K562 (cell line): Measurements from ENCODE around the gene TCF12. TPM values are rescaled to one million over a fixed set of nuclear protein-coding genes. Genes with fewer than 3 reads are reported as not detected.

Source experiments
- ATAC-seq: fragments of 200-7000 bp; cut with Tn5 transposase; 3 replicates; pipeline ENCODE4 v1.9.1; 2020; ENCODE audit warnings: moderate library complexity
- BruUV-seq: library from RNA; stranded (reverse); fragments of 400-500 nt; replicated peaks from 2 replicates; lab custom pipeline; 2021; lab: Mats Ljungman, UMichigan
- CTCF ChIA-PET: fragments of 300-600 bp; formaldehyde crosslinking; extraction: SDS; loops from one replicate; lab custom pipeline; 2021; ENCODE audit warnings: low intra/inter-chr PET ratio; lab: Yijun Ruan, JAX
- POLR2A ChIA-PET: fragments of 300-600, 350-650 bp; sonication (Branson Sonifier 250); formaldehyde crosslinking; extraction: SDS; loops from one replicate; lab custom pipeline; 2021; ENCODE audit warnings: antibody characterized with exemption, inconsistent platforms; lab: Yijun Ruan, JAX
- DNase-seq, 4 experiments: peaks; one replicate each; pipeline versions ENCODE4 v3.0.0 to v3.0.0-alpha.2; 2011 to 2018; ENCODE audit warnings: low spot score in 3 of 4, mixed read lengths in 3 of 4; ENCODE audit errors: extremely low read depth in 1 of 4
- FAIRE-seq: peaks from 2 replicates; lab custom pipeline; 2011; peaks lifted over from hg19 to GRCh38; lab: Jason Lieb, UNC
- H2AFZ ChIP-seq: 2 replicates; pipeline ENCODE4 v1.6.0; 2011; ENCODE audit warnings: low read depth, low read length, control low read depth, inconsistent platforms
- H3K27ac ChIP-seq: fragments of 200-600 bp; 3 replicates; pipeline ENCODE4 v1.8.0; 2011; ENCODE audit warnings: low read depth, mild to moderate bottlenecking, control low read depth, inconsistent platforms, low read length, moderate library complexity, mixed read lengths; ENCODE audit errors: extremely low read depth
- H3K27me3 ChIP-seq, 2 experiments: fragments of 300-600 bp in 1 of 2; 2 replicates in 1 of 2; 3 replicates in 1 of 2; pipeline versions ENCODE4 v1.6.0 to v1.8.0; 2011; ENCODE audit warnings: inconsistent platforms in 2 of 2, low read length in 2 of 2, mild to moderate bottlenecking in 1 of 2, mixed read lengths in 1 of 2, moderate library complexity in 1 of 2; ENCODE audit not compliant: control insufficient read depth in 2 of 2, insufficient read depth in 2 of 2
- H3K36me3 ChIP-seq: fragments of 300-600 bp; 3 replicates; pipeline ENCODE4 v1.8.0; 2011; ENCODE audit warnings: mild to moderate bottlenecking, low read length, inconsistent platforms; ENCODE audit not compliant: control insufficient read depth, insufficient read depth
- H3K4me1 ChIP-seq, 2 experiments: fragments of 200-600 bp in 1 of 2; replicated peaks in 1 of 2; 2 replicates in 1 of 2; 3 replicates in 1 of 2; pipeline versions ENCODE4 v1.5.1 to v1.8.0; 2011; ENCODE audit warnings: inconsistent platforms in 2 of 2, low read length in 2 of 2, mild to moderate bottlenecking in 1 of 2, mixed read lengths in 1 of 2, moderate library complexity in 1 of 2; ENCODE audit not compliant: control insufficient read depth in 2 of 2, insufficient read depth in 2 of 2
- H3K4me2 ChIP-seq: 2 replicates; pipeline ENCODE4 v1.6.1; 2011; ENCODE audit warnings: low read length, control low read depth, inconsistent platforms, mixed read lengths; ENCODE audit not compliant: insufficient read depth
- H3K4me3 ChIP-seq: fragments of 200-600 bp; sonication (generic), shearing (Covaris generic); 2 replicates; pipeline ENCODE4 v1.5.1; 2016; ENCODE audit warnings: control low read depth, inconsistent platforms
- H3K79me2 ChIP-seq: fragments of 200-600 bp; 3 replicates; pipeline ENCODE4 v1.8.0; 2011; ENCODE audit warnings: low read length, inconsistent platforms; ENCODE audit not compliant: control insufficient read depth, insufficient read depth
- H3K9ac ChIP-seq, 2 experiments: 2 replicates each; pipeline versions ENCODE4 v1.6.0 to v1.6.1; 2011; ENCODE audit warnings: low read depth in 2 of 2, low read length in 2 of 2, control low read depth in 1 of 2, inconsistent platforms in 1 of 2, mild to moderate bottlenecking in 1 of 2, mixed read lengths in 1 of 2; ENCODE audit not compliant: insufficient read depth in 1 of 2
- H3K9me1 ChIP-seq: one replicate; pipeline ENCODE4 v1.6.0; 2011; ENCODE audit warnings: inconsistent platforms, mild to moderate bottlenecking, low read length, moderate library complexity; ENCODE audit not compliant: control insufficient read depth, insufficient read depth
- H3K9me3 ChIP-seq: replicated peaks from 2 replicates; pipeline ENCODE4 v1.5.1; 2011; ENCODE audit warnings: low read depth, low read length, inconsistent platforms; ENCODE audit not compliant: control insufficient read depth, insufficient read depth
- H4K20me1 ChIP-seq: replicated peaks from 2 replicates; pipeline ENCODE4 v1.6.1; 2011; ENCODE audit warnings: low read length, inconsistent platforms, mixed read lengths; ENCODE audit not compliant: control insufficient read depth, insufficient read depth
- BHLHE40 ChIP-seq: IDR thresholded peaks from 2 replicates; pipeline ENCODE4 v1.6.1; 2011; ENCODE audit warnings: low read length, improper control_type of control experiment
- C11orf30 ChIP-seq: fragments of 450-650 bp; IDR thresholded peaks from 2 replicates; pipeline ENCODE4 v1.6.1; 2016; ENCODE audit warnings: low read depth, mild to moderate bottlenecking
- CLOCK ChIP-seq: fragments of 250-450 bp; sonication (Bioruptor Pico); IDR thresholded peaks from 2 replicates; pipeline ENCODE4 v1.4.0; 2020; ENCODE audit warnings: mild to moderate bottlenecking, moderate library complexity, borderline replicate concordance
- CTCFL ChIP-seq: IDR thresholded peaks from 2 replicates; pipeline ENCODE4 v1.6.1; 2011; ENCODE audit warnings: borderline replicate concordance, low read depth, mild to moderate bottlenecking, moderate library complexity, low read length; ENCODE audit not compliant: insufficient read depth, poor library complexity, severe bottlenecking
- MIER1 ChIP-seq: fragments of 450-650 bp; IDR thresholded peaks from 2 replicates; pipeline ENCODE4 v1.6.1; 2016; ENCODE audit warnings: antibody characterized with exemption, mild to moderate bottlenecking, low read depth
- RBBP5 ChIP-seq: fragments of 200-600 bp; sonication (generic); IDR thresholded peaks from 2 replicates; pipeline ENCODE4 v1.6.1; 2012; ENCODE audit warnings: borderline replicate concordance, mild to moderate bottlenecking, low read length, control low read depth, inconsistent platforms; ENCODE audit not compliant: insufficient read depth, poor library complexity, severe bottlenecking
- RERE ChIP-seq: sonication (generic); formaldehyde crosslinking; IDR thresholded peaks from 2 replicates; pipeline ENCODE4 v1.8.0; 2023; ENCODE audit warnings: missing genetic modification reagents, mild to moderate bottlenecking, borderline replicate concordance
- SAFB ChIP-seq: fragments of 200-400 bp; formaldehyde crosslinking; IDR thresholded peaks from 2 replicates; pipeline ENCODE4 v1.6.1; 2017; ENCODE audit warnings: low read depth, low read length, borderline replicate concordance
- SLC30A9 ChIP-seq: fragments of 250-450 bp; sonication (Bioruptor Pico); IDR thresholded peaks from 2 replicates; pipeline ENCODE4 v1.8.0; 2022; ENCODE audit warnings: mild to moderate bottlenecking, moderate library complexity
- SPI1 ChIP-seq: IDR thresholded peaks from 2 replicates; pipeline ENCODE4 v1.6.1; 2011; ENCODE audit warnings: low read depth, low read length, control low read depth, borderline replicate concordance
- ZNF316 ChIP-seq: fragments of 450-650 bp; IDR thresholded peaks from 2 replicates; pipeline ENCODE4 v1.6.1; 2016
- ZNF57 ChIP-seq: fragments of 450-650 bp; formaldehyde crosslinking; IDR thresholded peaks from 2 replicates; pipeline ENCODE4 v1.4.0; 2020; ENCODE audit warnings: mild to moderate bottlenecking, moderate library complexity
- in situ Hi-C: fragments of 300-500 bp; cut with MboI; formaldehyde crosslinking; loops from 4 replicates; pipeline ENCODE4 v1.15.0; 2018; ENCODE audit warnings: inconsistent platforms, mixed read lengths
- intact Hi-C: fragments of 100-400 bp; cut with micrococcal nuclease; formaldehyde crosslinking; loops from 2 replicates; pipeline ENCODE4 v1.14.2; 2022
- polyA plus RNA-seq, 8 experiments: library from polyadenylated mRNA; depleted of rRNA in 4 of 8; stranded (reverse) in 5 of 8; unstranded in 3 of 8; fragments of >200 nt; fragmentation: Nextera tagmentation in 2 of 8; fragmentation: Illumina TruSeq in 1 of 8; extraction: Ambion mirVana in 2 of 8; extraction: Trizol in 1 of 8; gene quantifications; 2 replicates each; pipeline versions ENCODE4 v1.2.1 to v1.2.3, GENCODE V29; 2011 to 2014; ENCODE audit warnings: inconsistent platforms in 1 of 8, missing spikeins in 1 of 8
- total RNA-seq, 7 experiments: library from RNA; depleted of rRNA in 6 of 7; stranded (reverse); fragments of >200 nt in 6 of 7; fragmentation: Illumina TruSeq in 2 of 7; extraction: Trizol in 2 of 7; gene quantifications; 2 replicates each; pipeline versions ENCODE4 v1.2.1 to v1.2.3, GENCODE V29; 2011 to 2021; ENCODE audit warnings: low replicate concordance in 1 of 7

TCF12 gene
- total and polyA plus RNA-seq, 9 of the 15 experiments (the other 6 are each of a cell fraction or from before 2014, with no cell fraction given), result 10.5 to 132 (median 52.9) TPM

- no peaks in the 10 kb centered on the region for H3K9me3 ChIP-seq
- H3K9me1 ChIP-seq, result no peaks in the 10 kb centered on the region
- ATAC-seq (no peak), FAIRE-seq (no peak), DNase-seq (no peak)
- H3K4me1 ChIP-seq, result 0 out of 5 replicates have a peak, but pooled peaks cover 0 to 2% of the 10 kb centered on the region in 2 experiments
- no peak overlapping the region for H3K27ac ChIP-seq
- POLR2A ChIA-PET, result interaction anchor here (1.1 to 1.3 kb wide), 2 partner anchors 13 to 38 kb away, joined by 3 read pairs; no protein-coding TSS in a partner anchor
- no peak overlapping the region for H3K4me2 ChIP-seq
- CTCF ChIA-PET, result interaction anchor here (0.6 kb wide), 1 partner anchor 1651 kb away, joined by 3 read pairs; no protein-coding TSS in a partner anchor
- H3K79me2 ChIP-seq, result peaks cover 6% of the 10 kb centered on the region; the same call in 1 of the 3 replicates
- H4K20me1 ChIP-seq, result no peaks in the 10 kb centered on the region
- in situ Hi-C loops (loop anchor here (5.0 kb wide), 1 partner anchor 392 kb away; no protein-coding TSS in a partner anchor), intact Hi-C loops (loop anchor here (5.0 kb wide), 2 partner anchors 118 to 218 kb away; partner anchors contain the start of gene TCF12)
- H3K27me3 ChIP-seq, result no peaks in the 10 kb centered on the region
- no TSS peak for BruUV-seq
- H3K36me3 ChIP-seq, result no peaks in the 10 kb centered on the region
- no peak overlapping the region for H2AFZ ChIP-seq
- H3K4me3 ChIP-seq, result no peak overlapping the region
- no peak overlapping the region for H3K9ac ChIP-seq
- peak; percentile 71 for TF ChIP-seq ZNF316
- no peak for TF ChIP-seq SPI1
- TF ChIP-seq SAFB, result no peak
- TF ChIP-seq CTCFL, result no peak
- no peak for TF ChIP-seq RERE (CRISPR knock-in tag)
- TF ChIP-seq MIER1, result no peak
- no peak for TF ChIP-seq CLOCK (CRISPR knock-in tag)
- peak; percentile 36 for TF ChIP-seq C11orf30
- no peak for TF ChIP-seq SLC30A9
- no peak for TF ChIP-seq ZNF57 (CRISPR knock-in tag)
- no peak for TF ChIP-seq BHLHE40
- no peak for TF ChIP-seq RBBP5
These were observed 217.4 kb downstream of the TCF12 start for GRCh38 chr15:57135800-57136199.
